HCT116 (cell line): ENCODE measurements around the gene SHISA4. TPM values are rescaled to one million over a fixed set of nuclear protein-coding genes. Genes with fewer than 3 reads are reported as not detected.

ENCODE experiments used
- ATAC-seq: fragments of 200-7000 bp; cut with Tn5 transposase; 2 replicates; pipeline ENCODE4 v1.9.1; 2020; ENCODE audit warnings: mild to moderate bottlenecking, moderate library complexity
- BruUV-seq: library from RNA; stranded (reverse); fragments of 400-500 nt; replicated peaks from 2 replicates; lab custom pipeline; 2021; lab: Mats Ljungman, UMichigan
- CTCF ChIA-PET: fragments of 300-600 bp; sonication (Branson Sonifier 250); formaldehyde crosslinking; loops from one replicate; lab custom pipeline; 2021; ENCODE audit warnings: antibody characterized with exemption; lab: Charles Lee
- POLR2A ChIA-PET: fragments of 300-600, 350-600 bp; sonication (Branson Sonifier 250); formaldehyde crosslinking; loops from one replicate; lab custom pipeline; 2021; ENCODE audit warnings: antibody characterized with exemption; lab: Charles Lee
- RAD21 ChIA-PET, 2 experiments: fragments of 300-600 bp; sonication (Branson Sonifier 250); formaldehyde crosslinking; loops; one replicate each; lab custom pipeline; 2023; ENCODE audit warnings: low total read pairs in 2 of 2; ENCODE audit not compliant: uncharacterized antibody in 2 of 2, unreplicated experiment in 2 of 2, low non-redundant PET in 1 of 2; lab: Charles Lee
- DNase-seq: peaks from one replicate; pipeline ENCODE4 v3.0.0-alpha.2; 2010; ENCODE audit warnings: low read depth, low spot score
- H2AFZ ChIP-seq: fragments of 200-600 bp; shearing (Covaris generic), sonication (generic); 2 replicates; pipeline ENCODE4 v1.6.1; 2017; ENCODE audit warnings: low read depth, mixed run types, mixed read lengths, antibody characterized with exemption, low read length; ENCODE audit not compliant: poor library complexity, severe bottlenecking
- H3K27ac ChIP-seq: 2 replicates; pipeline ENCODE4 v1.5.1; 2012; ENCODE audit warnings: low read depth, low read length
- H3K27me3 ChIP-seq: fragments of 200-600 bp; sonication (generic); 2 replicates; pipeline ENCODE4 v1.6.1; 2016; ENCODE audit warnings: mixed run types, low read length, mixed read lengths; ENCODE audit not compliant: insufficient read depth
- H3K36me3 ChIP-seq, 2 experiments: fragments of 200-500 bp in 1 of 2; fragments of 200-600 bp in 1 of 2; sonication (Bioruptor generic) in 1 of 2; sonication (generic) in 1 of 2; 2 replicates each; pipeline versions ENCODE4 v1.5.1 to v1.6.1; 2014 to 2016; ENCODE audit warnings: low read length in 2 of 2, inconsistent platforms in 1 of 2, mixed read lengths in 1 of 2, mixed run types in 1 of 2; ENCODE audit not compliant: insufficient read depth in 2 of 2, control insufficient read depth in 1 of 2
- H3K4me1 ChIP-seq, 2 experiments: fragments of 200-600 bp in 1 of 2; sonication (generic) in 1 of 2; 2 replicates each; pipeline versions ENCODE4 v1.5.1 to v1.6.1; 2012 to 2017; ENCODE audit warnings: low read length in 2 of 2, inconsistent platforms in 1 of 2, mild to moderate bottlenecking in 1 of 2, mixed read lengths in 1 of 2, mixed run types in 1 of 2, moderate library complexity in 1 of 2; ENCODE audit not compliant: insufficient read depth in 2 of 2, control insufficient read depth in 1 of 2
- H3K4me2 ChIP-seq: fragments of 200-600 bp; sonication (generic); 2 replicates; pipeline ENCODE4 v1.6.1; 2017; ENCODE audit warnings: mixed run types, low read length, mixed read lengths
- H3K4me3 ChIP-seq, 2 experiments: fragments of 200-600 bp in 1 of 2; sonication (generic) in 1 of 2; replicated peaks in 1 of 2; 2 replicates each; pipeline ENCODE4 v1.5.1; 2011 to 2016; ENCODE audit warnings: low read length in 2 of 2, control low read depth in 1 of 2, low read depth in 1 of 2, mild to moderate bottlenecking in 1 of 2, mixed read lengths in 1 of 2, mixed run types in 1 of 2
- H3K79me2 ChIP-seq: fragments of 200-600 bp; sonication (generic); 2 replicates; pipeline ENCODE4 v1.6.1; 2017; ENCODE audit warnings: mild to moderate bottlenecking, mixed run types, low read length, moderate library complexity, mixed read lengths; ENCODE audit not compliant: insufficient read depth
- H3K9ac ChIP-seq: fragments of 200-600 bp; sonication (generic); 2 replicates; pipeline ENCODE4 v1.6.1; 2016; ENCODE audit warnings: low read length, mixed read lengths
- H3K9me2 ChIP-seq: fragments of 200-600 bp; sonication (generic), shearing (Covaris generic); 2 replicates; pipeline ENCODE4 v1.6.1; 2017; ENCODE audit warnings: mixed run types, mild to moderate bottlenecking, moderate library complexity; ENCODE audit not compliant: insufficient read depth
- H3K9me3 ChIP-seq, 2 experiments: fragments of 200-500 bp in 1 of 2; fragments of 200-600 bp in 1 of 2; sonication (Bioruptor generic) in 1 of 2; sonication (generic) in 1 of 2; 2 replicates each; pipeline ENCODE4 v1.6.1; 2014 to 2017; ENCODE audit warnings: low read length in 2 of 2, mixed read lengths in 2 of 2, inconsistent platforms in 1 of 2, low read depth in 1 of 2, mild to moderate bottlenecking in 1 of 2, mixed run types in 1 of 2, moderate library complexity in 1 of 2; ENCODE audit not compliant: control insufficient read depth in 1 of 2, insufficient read depth in 1 of 2
- H4K20me1 ChIP-seq: fragments of 200-600 bp; sonication (generic), shearing (Covaris generic); 2 replicates; pipeline ENCODE4 v1.6.1; 2017; ENCODE audit warnings: mixed run types, mild to moderate bottlenecking, moderate library complexity; ENCODE audit not compliant: insufficient read depth
- ATF3 ChIP-seq: IDR thresholded peaks from 2 replicates; pipeline ENCODE4 v1.6.1; 2012
- CBX3 ChIP-seq: IDR thresholded peaks from 2 replicates; pipeline ENCODE4 v1.6.1; 2012; ENCODE audit warnings: low read depth
- FOSL1 ChIP-seq: IDR thresholded peaks from 2 replicates; pipeline ENCODE4 v1.6.1; 2012; ENCODE audit warnings: low read depth
- POLR2A ChIP-seq: IDR thresholded peaks from 2 replicates; pipeline ENCODE4 v1.7.0; 2011; ENCODE audit warnings: borderline replicate concordance; ENCODE audit not compliant: insufficient read depth, insufficient read length; ENCODE audit errors: extremely low read depth
- POLR2AphosphoS5 ChIP-seq: IDR thresholded peaks from 2 replicates; pipeline ENCODE4 v1.6.1; 2011; ENCODE audit warnings: mild to moderate bottlenecking, low read depth, low read length, moderate library complexity
- RAD21 ChIP-seq: IDR thresholded peaks from 2 replicates; pipeline ENCODE4 v1.6.1; 2012; ENCODE audit warnings: low read depth, mild to moderate bottlenecking
- SP1 ChIP-seq: IDR thresholded peaks from 2 replicates; pipeline ENCODE4 v1.6.1; 2012; ENCODE audit warnings: low read depth
- SRF ChIP-seq: IDR thresholded peaks from 2 replicates; pipeline ENCODE4 v1.6.1; 2012; ENCODE audit warnings: low read depth
- TCF7L2 ChIP-seq: IDR thresholded peaks from 2 replicates; pipeline ENCODE4 v1.7.0; 2011; ENCODE audit warnings: borderline replicate concordance, inconsistent platforms; ENCODE audit not compliant: insufficient read depth, insufficient read length; ENCODE audit errors: extremely low read depth
- YY1 ChIP-seq: IDR thresholded peaks from 2 replicates; pipeline ENCODE4 v1.6.1; 2011; ENCODE audit warnings: low read length, low read depth, moderate library complexity, mild to moderate bottlenecking; ENCODE audit not compliant: insufficient replicate concordance; ENCODE audit errors: extremely low read depth
- intact Hi-C: fragments of 100-400 bp; cut with micrococcal nuclease; formaldehyde crosslinking; loops from 2 replicates; pipeline ENCODE4 v1.10.0; 2022
- total RNA-seq: library from RNA; stranded (reverse); gene quantifications from one replicate; pipeline ENCODE4 v1.2.1, GENCODE V29; 2021; ENCODE audit not compliant: unreplicated experiment
- TF ChIP-seq, protein P1 (sequence below): IDR thresholded peaks from 2 replicates; pipeline ENCODE4 v1.6.1; 2012
- TF ChIP-seq, protein P2 (sequence below): IDR thresholded peaks from 2 replicates; pipeline ENCODE4 v1.6.1; 2011; ENCODE audit warnings: mild to moderate bottlenecking, low read length, moderate library complexity; ENCODE audit not compliant: insufficient replicate concordance; ENCODE audit errors: extremely low read depth

Gene SHISA4
- total RNA-seq, 1 experiment from 2014 or later: 15.2 TPM

DNA sequence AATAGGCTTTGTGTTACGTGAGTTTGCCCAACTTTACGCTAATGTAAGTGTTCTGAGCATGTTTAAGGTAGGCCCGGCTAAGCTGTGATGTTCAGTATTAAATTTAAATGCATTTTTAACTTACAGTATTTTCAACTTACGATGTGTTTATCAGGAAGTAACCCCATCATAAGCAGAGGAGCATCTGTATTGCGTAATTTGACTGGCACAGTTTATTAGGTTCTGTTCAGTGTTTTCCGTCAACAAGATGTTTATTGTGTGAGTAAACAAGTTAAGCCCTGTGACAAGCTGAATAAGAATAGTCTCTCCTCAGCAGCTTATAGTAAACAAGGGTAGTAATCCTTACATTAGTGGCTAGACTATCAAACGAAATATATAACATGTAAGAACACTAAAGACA lies 27.2 kb upstream of the SHISA4 start:
- ChIA-PET RAD21 (no interaction called here), CTCF (no interaction called here)
- H3K36me3 ChIP-seq: peaks cover 31 to 52% of the 10 kb centered on the region in 2 experiments; a peak in 3 of 4 replicates
- no peak overlapping the region for H3K9ac ChIP-seq
- H3K4me2 ChIP-seq: no peak overlapping the region
- H3K9me3 ChIP-seq: no peaks in the 10 kb centered on the region
- no peak overlapping the region for H3K27ac ChIP-seq
- no peaks in the 10 kb centered on the region for H3K27me3 ChIP-seq
- no peaks in the 10 kb centered on the region; the same call in none of the 2 replicates for H3K79me2 ChIP-seq
- no peaks in the 10 kb centered on the region for H3K9me2 ChIP-seq
- H3K4me3 ChIP-seq: no peak overlapping the region
- ATAC-seq (no peak), DNase-seq (no peak)
- peaks cover 3 to 20% of the 10 kb centered on the region in 2 experiments; a peak in 3 of 4 replicates for H3K4me1 ChIP-seq
- no peak overlapping the region for H2AFZ ChIP-seq
- no peaks in the 10 kb centered on the region for H4K20me1 ChIP-seq
- TSS peak; percentile 14 for BruUV-seq
- TF ChIP-seq POLR2A (no peak), TCF7L2 (no peak), POLR2AphosphoS5 (no peak), YY1 (no peak), CBX3 (no peak), SRF (no peak)
- TF ChIP-seq, all 23 proteins: peak for 0
- POLR2A ChIA-PET: no interaction called here
- intact Hi-C loops: no loop called here

- H3K4me3 ChIP-seq: no peak overlapping the region
- H3K9me3 ChIP-seq: no peaks in the 10 kb centered on the region
- ChIA-PET RAD21 (no interaction called here), CTCF (no interaction called here), POLR2A (no interaction called here)
- H4K20me1 ChIP-seq: no peaks in the 10 kb centered on the region
- ATAC-seq: no peak
- no TSS peak for BruUV-seq
- intact Hi-C loops: no loop called here
- H3K36me3 ChIP-seq: peaks cover 64 to 74% of the 10 kb centered on the region in 2 experiments; a peak in 3 of 4 replicates
- no peak for DNase-seq
- H3K9ac ChIP-seq: no peak overlapping the region
- H3K4me1 ChIP-seq: no peaks in the 10 kb centered on the region
- TF ChIP-seq SP1 (no peak), ATF3 (no peak), FOSL1 (no peak), POLR2A (no peak), RAD21 (no peak)
- TF ChIP-seq, protein P1, sequence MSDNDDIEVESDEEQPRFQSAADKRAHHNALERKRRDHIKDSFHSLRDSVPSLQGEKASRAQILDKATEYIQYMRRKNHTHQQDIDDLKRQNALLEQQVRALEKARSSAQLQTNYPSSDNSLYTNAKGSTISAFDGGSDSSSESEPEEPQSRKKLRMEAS: no peak
- TF ChIP-seq, protein P2, sequence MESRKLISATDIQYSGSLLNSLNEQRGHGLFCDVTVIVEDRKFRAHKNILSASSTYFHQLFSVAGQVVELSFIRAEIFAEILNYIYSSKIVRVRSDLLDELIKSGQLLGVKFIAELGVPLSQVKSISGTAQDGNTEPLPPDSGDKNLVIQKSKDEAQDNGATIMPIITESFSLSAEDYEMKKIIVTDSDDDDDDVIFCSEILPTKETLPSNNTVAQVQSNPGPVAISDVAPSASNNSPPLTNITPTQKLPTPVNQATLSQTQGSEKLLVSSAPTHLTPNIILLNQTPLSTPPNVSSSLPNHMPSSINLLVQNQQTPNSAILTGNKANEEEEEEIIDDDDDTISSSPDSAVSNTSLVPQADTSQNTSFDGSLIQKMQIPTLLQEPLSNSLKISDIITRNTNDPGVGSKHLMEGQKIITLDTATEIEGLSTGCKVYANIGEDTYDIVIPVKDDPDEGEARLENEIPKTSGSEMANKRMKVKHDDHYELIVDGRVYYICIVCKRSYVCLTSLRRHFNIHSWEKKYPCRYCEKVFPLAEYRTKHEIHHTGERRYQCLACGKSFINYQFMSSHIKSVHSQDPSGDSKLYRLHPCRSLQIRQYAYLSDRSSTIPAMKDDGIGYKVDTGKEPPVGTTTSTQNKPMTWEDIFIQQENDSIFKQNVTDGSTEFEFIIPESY: no peak
- no peaks in the 10 kb centered on the region for H3K79me2 ChIP-seq
- no peak overlapping the region for H3K4me2 ChIP-seq
- H3K9me2 ChIP-seq: no peaks in the 10 kb centered on the region
- no peak overlapping the region for H3K27ac ChIP-seq
- no peaks in the 10 kb centered on the region for H3K27me3 ChIP-seq
- no peak overlapping the region for H2AFZ ChIP-seq
These were observed 18.3 kb upstream of the SHISA4 start for GRCh38 chr1:201870397-201870796.
